Right lobe of liver (tissue), 6 donors: ENCODE measurements around the gene TNIP1. TPM values are rescaled to one million over a fixed set of nuclear protein-coding genes. Genes with fewer than 3 reads are reported as not detected.

Source experiments
- ATAC-seq, 4 donors: fragments of 200-7000 bp; cut with Tn5 transposase; one replicate each; pipeline ENCODE4 v1.9.1; 2020; ENCODE audit warnings: mild to moderate bottlenecking in 4 of 4, moderate library complexity in 4 of 4
- DNase-seq, 3 donors: peaks; one replicate each; pipeline ENCODE4 v3.0.0-alpha.2; 2020
- H3K27ac ChIP-seq, 3 donors: fragments of 200-600 bp; one replicate each; pipeline ENCODE4 v1.8.0; 2022
- H3K27me3 ChIP-seq, 2 donors: fragments of 200-600 bp; one replicate each; pipeline ENCODE4 v1.8.0; 2022
- H3K36me3 ChIP-seq, 4 donors: fragments of 200-600 bp; sonication (generic) in 1 of 4; one replicate each; pipeline versions ENCODE4 v1.5.1 to v1.8.0; 2017 to 2022; ENCODE audit warnings: control low read depth in 1 of 4
- H3K4me1 ChIP-seq, 4 donors: fragments of 200-600 bp; sonication (generic) in 1 of 4; one replicate each; pipeline versions ENCODE4 v1.5.1 to v1.8.0; 2017 to 2022; ENCODE audit warnings: control low read depth in 1 of 4
- H3K4me3 ChIP-seq, 3 donors: fragments of 200-600 bp; one replicate each; pipeline ENCODE4 v1.8.0; 2022
- H3K9me3 ChIP-seq, 4 donors: fragments of 200-600 bp; sonication (generic) in 1 of 4; one replicate each; pipeline versions ENCODE4 v1.5.1 to v1.8.0; 2017 to 2022; ENCODE audit warnings: control low read depth in 1 of 4
- POLR2A ChIP-seq: fragments of 450-650 bp; IDR thresholded peaks from one replicate; pipeline ENCODE4 v1.6.1; 2017; ENCODE audit warnings: antibody characterized with exemption, mild to moderate bottlenecking
- WGBS: methylation state at CpG from one replicate; pipeline ENCODE4 v1.1.6; 2018; ENCODE audit warnings: low coverage, low lambda C conversion rate; ENCODE audit not compliant: insufficient coverage; ENCODE audit errors: missing lambda C conversion rate; 5-methylcytosine and 5-hydroxymethylcytosine counted together
- intact Hi-C, 2 donors: fragments of 100-400 bp; cut with DNase I; formaldehyde crosslinking; loops; one replicate each; pipeline versions ENCODE4 v1.11.2 to v1.14.1; 2022
- total RNA-seq, 6 experiments: library from RNA; depleted of rRNA in 2 of 6; stranded (reverse); fragments of >200 nt in 2 of 6; fragmentation: NEBNext Ultra II Directional in 3 of 6; extraction: Animal tissue kit (Norgen Biotek cat#: 25700) in 3 of 6; gene quantifications; one replicate each; pipeline versions ENCODE4 v1.1.0 to v1.2.4, GENCODE V29; 2016 to 2023
- TF ChIP-seq, protein P1 (sequence below), 4 donors: fragments of 200-600 bp in 3 of 4; fragments of 450-650 bp in 1 of 4; IDR thresholded peaks; one replicate each; pipeline versions ENCODE4 v1.5.1 to v1.8.0; 2016 to 2022; ENCODE audit warnings: antibody characterized with exemption in 4 of 4, mild to moderate bottlenecking in 2 of 4
- donor health status: DM: no; HTN: yes; CAD: no.
- donor health status: DM: no; HTN: no; CAD: no.
- donor health status: DM: no; HTN: no; CAD: no.
- donor health status: DM: no; HTN: yes; CAD: no.
- donor health status: DM: no; HTN: yes; CAD: no.

The TNIP1 gene
- total RNA-seq, 6 experiments from 2014 or later = 70.1 to 155 (median 79.1) TPM

DNA sequence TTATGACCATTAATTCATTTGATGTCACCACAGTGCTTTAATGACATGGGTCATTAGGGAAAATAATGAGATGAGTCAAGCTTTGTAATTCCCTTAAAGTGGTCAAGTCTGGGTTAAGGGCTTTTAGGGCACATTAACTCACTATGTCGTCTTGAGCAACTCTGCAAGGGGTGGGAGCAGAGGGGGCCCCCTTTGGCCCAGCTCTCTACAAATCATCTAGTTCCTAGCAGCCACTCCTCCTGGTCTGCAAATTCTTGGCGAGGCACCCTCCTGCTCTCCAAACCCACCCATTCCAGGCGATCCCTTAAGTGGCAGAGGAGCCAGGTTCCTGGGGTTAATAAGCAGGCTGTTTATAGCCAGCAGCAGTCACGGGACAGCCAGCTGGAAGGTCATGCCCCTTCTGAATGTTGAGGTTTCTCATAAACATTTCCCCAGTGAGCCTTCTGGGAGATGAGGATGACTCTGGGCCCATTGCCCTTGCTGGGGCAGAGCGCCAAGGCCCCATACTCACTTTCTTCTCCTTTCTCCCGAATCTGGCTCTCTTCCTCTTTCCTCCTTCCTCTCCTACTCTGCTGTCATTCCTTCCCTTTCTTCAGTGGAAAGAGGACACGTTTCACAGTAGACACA, 74.8 kb downstream of the TNIP1 start:
- TF ChIP-seq, protein P1, sequence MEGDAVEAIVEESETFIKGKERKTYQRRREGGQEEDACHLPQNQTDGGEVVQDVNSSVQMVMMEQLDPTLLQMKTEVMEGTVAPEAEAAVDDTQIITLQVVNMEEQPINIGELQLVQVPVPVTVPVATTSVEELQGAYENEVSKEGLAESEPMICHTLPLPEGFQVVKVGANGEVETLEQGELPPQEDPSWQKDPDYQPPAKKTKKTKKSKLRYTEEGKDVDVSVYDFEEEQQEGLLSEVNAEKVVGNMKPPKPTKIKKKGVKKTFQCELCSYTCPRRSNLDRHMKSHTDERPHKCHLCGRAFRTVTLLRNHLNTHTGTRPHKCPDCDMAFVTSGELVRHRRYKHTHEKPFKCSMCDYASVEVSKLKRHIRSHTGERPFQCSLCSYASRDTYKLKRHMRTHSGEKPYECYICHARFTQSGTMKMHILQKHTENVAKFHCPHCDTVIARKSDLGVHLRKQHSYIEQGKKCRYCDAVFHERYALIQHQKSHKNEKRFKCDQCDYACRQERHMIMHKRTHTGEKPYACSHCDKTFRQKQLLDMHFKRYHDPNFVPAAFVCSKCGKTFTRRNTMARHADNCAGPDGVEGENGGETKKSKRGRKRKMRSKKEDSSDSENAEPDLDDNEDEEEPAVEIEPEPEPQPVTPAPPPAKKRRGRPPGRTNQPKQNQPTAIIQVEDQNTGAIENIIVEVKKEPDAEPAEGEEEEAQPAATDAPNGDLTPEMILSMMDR (IDR thresholded peaks at IDR 0.05) = no peak
- TF ChIP-seq POLR2A = no peak
- Histone ChIP-seq H3K4me3 (no peak overlapping the region), H3K9me3 (no peaks in the 10 kb centered on the region), H3K27ac (peak overlapping the region; percentile 59 to 66 (median 62)), H3K4me1 (peaks cover 0 to 45% (median 21%) of the 10 kb centered on the region in 4 donors), H3K27me3 (no peaks in the 10 kb centered on the region), H3K36me3 (no peaks in the 10 kb centered on the region)
- WGBS = 42% methylated on average over 5 of the region's 7 CpGs
- ATAC-seq (peak; percentile 48 to 63 (median 52)), DNase-seq (peak; percentile 57 to 77 (median 68))
- intact Hi-C loops = loop anchor here in 1 of 2 donors (5.0 kb wide), 1 partner anchor 36 kb away; no protein-coding TSS in a partner anchor

DNA sequence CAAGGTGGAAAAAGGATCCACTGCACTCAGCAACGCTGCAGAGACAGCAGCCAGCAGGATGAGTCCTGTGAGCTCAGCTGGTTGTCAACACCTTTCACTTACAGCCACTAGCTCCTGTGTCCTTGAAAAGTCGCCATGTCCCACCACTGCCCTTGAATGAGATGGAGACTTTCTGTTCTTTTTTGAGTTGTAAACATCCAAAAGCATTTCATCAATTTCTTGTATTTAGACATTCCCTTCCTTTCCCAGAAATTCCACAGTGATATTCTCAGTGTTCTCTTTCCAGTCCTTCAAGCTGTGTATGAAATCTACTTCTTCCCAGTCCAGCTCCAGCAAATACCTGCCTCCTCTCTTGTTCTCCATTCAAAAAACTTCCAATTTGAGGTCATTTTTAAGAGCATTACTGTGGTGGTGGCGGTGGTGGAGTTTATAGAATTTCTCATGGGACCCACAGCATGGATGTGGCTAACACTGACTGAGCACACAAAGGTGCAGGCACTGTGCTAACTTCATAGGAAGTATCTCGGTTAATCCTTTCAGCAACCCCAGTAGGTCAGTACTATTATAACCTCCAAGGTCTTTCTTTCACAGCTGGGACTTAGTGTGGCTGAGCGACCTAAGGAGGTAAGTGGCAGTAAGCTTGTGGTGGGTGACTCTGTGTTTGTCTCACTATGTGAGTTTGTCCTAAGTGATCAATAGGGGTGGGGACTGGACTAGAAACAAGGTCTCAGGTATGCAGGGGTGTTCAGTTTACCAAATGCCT, 75.5 kb downstream of the TNIP1 start:
- peaks cover 0 to 45% (median 22%) of the 10 kb centered on the region in 4 donors for H3K4me1 ChIP-seq
- WGBS = 65% methylated on average over 5 of the region's 5 CpGs
- DNase-seq = no peak

DNA sequence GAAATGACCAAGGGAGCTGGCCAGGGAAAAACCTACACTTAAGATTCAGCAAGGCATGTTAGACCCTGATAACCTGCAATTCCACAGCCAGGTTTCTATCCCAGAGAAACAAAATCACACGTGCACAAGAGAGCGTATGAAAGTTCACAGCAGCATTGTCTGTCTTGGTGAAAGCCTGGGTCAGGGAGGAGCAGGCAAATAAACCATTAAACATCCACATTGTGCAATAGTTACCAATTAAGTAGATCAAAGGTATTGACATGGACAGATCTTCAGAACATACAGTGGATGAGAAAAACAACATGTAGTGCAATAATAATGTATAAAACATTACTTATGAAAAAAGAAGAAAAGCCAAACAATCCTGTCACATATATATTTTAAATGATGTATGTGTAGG, 76.3 kb downstream of the TNIP1 start:
- TF ChIP-seq, protein P1 (IDR thresholded peaks at IDR 0.05) = no peak
- TF ChIP-seq POLR2A = no peak
- peak in 1 of 3 donors; percentile 62 for DNase-seq
- intact Hi-C loops = loop anchor here in 1 of 2 donors (5.0 kb wide), 1 partner anchor 43 kb away; no protein-coding TSS in a partner anchor
- no peaks in the 10 kb centered on the region for H3K27me3 ChIP-seq
- no peaks in the 10 kb centered on the region for H3K36me3 ChIP-seq
- H3K4me3 ChIP-seq = no peak overlapping the region
- ATAC-seq = peak; percentile 48 to 60 (median 54)
- WGBS = 29% methylated on average over 2 of the region's 2 CpGs
- peak overlapping the region; percentile 59 to 66 (median 62) for H3K27ac ChIP-seq
- H3K4me1 ChIP-seq = peaks cover 0 to 54% (median 25%) of the 10 kb centered on the region in 4 donors
- H3K9me3 ChIP-seq = no peaks in the 10 kb centered on the region

More for the DNA sequence above, 75.5 kb downstream of the TNIP1 start:
- Histone ChIP-seq H3K27ac (peak overlapping the region; percentile 59 to 66 (median 62)), H3K9me3 (no peaks in the 10 kb centered on the region), H3K27me3 (no peaks in the 10 kb centered on the region), H3K36me3 (no peaks in the 10 kb centered on the region), H3K4me3 (no peak overlapping the region)
- TF ChIP-seq, protein P1 (IDR thresholded peaks at IDR 0.05) = no peak
- TF ChIP-seq POLR2A = no peak
- intact Hi-C loops = loop anchor here in 1 of 2 donors (5.0 kb wide), 1 partner anchor 37 kb away; no protein-coding TSS in a partner anchor
- ATAC-seq = peak; percentile 41 to 68 (median 52)

DNA sequence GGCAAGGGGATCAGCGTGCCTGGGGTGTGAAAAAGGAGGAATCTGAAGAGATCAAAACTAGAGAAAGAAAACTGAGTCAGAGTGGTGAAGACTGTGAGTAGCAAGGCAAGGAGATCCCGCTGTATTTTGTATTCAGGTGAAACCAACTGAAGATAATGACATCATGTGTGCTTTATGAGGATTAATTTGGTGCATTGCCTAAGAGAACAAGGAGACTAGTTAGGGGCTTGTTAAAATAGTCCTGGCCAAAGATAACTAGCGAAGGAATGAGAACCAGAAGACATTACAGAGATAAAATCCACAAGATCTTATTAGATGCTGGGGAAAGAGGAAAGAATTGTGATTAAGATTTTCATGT, 77.4 kb downstream of the TNIP1 start:
- Histone ChIP-seq H3K9me3 (no peaks in the 10 kb centered on the region), H3K36me3 (no peaks in the 10 kb centered on the region), H3K4me1 (peaks cover 0 to 58% (median 26%) of the 10 kb centered on the region in 4 donors), H3K27ac (peak overlapping the region in 2 of 3 donors; percentile 62 to 66), H3K4me3 (no peak overlapping the region), H3K27me3 (no peaks in the 10 kb centered on the region)
- DNase-seq = no peak
- intact Hi-C loops = loop anchor here in 1 of 2 donors (5.0 kb wide), 1 partner anchor 44 kb away; no protein-coding TSS in a partner anchor
- WGBS = 77% methylated on average over 3 of the region's 3 CpGs
- ATAC-seq = no peak
- TF ChIP-seq, protein P1 (IDR thresholded peaks at IDR 0.05) = no peak
- no peak for TF ChIP-seq POLR2A
